Measurements from ENCODE around the gene BICDL1.

DNA sequence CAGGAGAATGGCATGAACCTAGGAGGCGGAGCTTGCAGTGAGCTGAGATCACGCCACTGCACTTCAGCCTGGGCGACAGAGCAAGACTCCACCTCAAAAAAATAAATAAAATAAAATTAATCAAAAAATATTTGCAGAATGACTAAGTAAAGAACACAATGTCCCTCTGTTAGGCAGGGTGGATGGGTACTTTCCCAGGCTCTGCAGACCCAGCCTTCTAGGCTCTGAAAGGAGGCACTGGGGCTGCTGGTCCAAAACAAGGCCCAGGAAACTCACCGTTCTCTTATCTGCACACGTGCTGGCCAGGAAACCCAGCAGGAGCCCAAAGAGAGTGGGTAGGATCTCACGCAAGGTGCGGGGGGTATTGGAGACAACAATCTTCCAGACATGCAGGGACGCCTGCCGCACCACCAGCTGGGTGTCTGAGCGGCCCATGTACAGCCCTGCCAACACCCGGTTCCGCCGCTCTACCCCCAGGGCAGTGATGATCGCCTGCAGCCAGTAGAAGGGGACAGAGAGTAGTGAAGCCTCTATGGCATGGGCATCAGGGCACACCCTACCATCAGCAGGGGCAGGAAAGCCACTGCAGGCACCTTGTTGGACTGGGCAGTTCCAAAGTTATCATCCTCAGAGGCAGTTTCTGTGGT, 153.3 kb downstream of the BICDL1 start:
- TF ChIP-seq, protein P1, sequence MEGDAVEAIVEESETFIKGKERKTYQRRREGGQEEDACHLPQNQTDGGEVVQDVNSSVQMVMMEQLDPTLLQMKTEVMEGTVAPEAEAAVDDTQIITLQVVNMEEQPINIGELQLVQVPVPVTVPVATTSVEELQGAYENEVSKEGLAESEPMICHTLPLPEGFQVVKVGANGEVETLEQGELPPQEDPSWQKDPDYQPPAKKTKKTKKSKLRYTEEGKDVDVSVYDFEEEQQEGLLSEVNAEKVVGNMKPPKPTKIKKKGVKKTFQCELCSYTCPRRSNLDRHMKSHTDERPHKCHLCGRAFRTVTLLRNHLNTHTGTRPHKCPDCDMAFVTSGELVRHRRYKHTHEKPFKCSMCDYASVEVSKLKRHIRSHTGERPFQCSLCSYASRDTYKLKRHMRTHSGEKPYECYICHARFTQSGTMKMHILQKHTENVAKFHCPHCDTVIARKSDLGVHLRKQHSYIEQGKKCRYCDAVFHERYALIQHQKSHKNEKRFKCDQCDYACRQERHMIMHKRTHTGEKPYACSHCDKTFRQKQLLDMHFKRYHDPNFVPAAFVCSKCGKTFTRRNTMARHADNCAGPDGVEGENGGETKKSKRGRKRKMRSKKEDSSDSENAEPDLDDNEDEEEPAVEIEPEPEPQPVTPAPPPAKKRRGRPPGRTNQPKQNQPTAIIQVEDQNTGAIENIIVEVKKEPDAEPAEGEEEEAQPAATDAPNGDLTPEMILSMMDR (IDR thresholded peaks at IDR 0.05), result peak; percentile 45
- TF ChIP-seq ZFX (IDR thresholded peaks at IDR 0.05; ENCODE audit: borderline replicate concordance), result no peak

All from 22Rv1 (cell line).